Anterior cingulate cortex (tissue), 58 donors: Measurements from ENCODE around the gene WFDC1.
"Not testable (repeated sequence)": the region's sequence is repeated elsewhere in the genome, so short reads cannot be mapped to it uniquely, and the experiment has no call there.

Experiments
- DNase-seq, 58 donors: peaks; one replicate each; lab custom pipeline; 2025; lab: John Stamatoyannopoulos, UW

The WFDC1 gene

GRCh38 chr16:84324434-84325262 is 30.0 kb downstream of the WFDC1 start:
- DNase-seq, result no peak

GRCh38 chr16:84326545-84326944 is 31.9 kb downstream of the WFDC1 start:
- no peak for DNase-seq

DNA sequence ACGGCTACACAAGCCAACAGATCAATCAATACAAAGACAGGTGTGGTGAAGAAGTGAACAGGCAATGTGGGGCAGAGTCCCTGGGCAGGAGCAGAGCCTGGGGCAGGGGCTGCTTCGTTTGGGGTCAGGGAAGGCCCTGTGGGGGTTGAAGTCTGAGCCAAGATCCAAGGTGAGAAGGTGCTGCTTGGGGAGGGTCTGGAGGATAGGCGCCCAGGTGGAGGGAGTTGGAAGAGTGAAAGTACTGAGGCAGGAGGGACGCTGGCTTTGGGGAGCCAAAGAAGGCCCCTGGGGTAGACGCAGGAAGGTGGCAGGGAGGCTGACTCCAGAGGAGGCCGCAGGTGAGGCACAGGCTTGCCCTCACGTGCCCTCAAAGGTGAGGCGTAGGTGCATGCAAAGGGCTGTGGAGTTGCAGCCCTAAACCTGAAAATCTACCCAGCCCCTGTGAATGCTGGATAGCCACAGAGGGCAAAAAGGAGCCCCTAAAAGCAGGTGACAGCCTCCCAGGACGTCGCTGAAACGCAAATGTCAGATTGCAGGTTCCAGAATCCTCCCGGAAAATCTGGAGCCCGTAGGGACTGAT is 33.3 kb downstream of the WFDC1 start:
- no peak for DNase-seq

DNA sequence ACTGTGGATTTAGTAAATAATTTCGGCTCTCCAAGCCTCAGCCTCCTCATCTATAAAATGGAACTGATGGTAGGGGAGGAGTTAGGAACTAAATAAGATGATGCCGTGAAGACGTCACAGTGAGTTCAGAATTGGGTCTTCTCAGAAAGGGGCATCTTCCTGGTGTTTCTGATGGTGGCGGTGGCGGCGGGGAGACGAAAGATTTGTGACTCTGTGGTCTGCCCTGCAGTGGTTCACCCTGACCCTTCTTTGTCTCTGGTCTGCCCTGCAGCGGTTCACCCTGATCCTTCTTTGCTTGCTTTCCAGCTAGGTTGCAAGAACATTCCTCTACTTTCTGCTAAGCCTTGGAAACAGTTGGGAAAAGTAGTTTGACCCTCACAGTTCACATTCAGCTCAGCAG is 34.3 kb downstream of the WFDC1 start:
- DNase-seq, result no peak

GRCh38 chr16:84329843-84330684 is 35.4 kb downstream of the WFDC1 start:
- DNase-seq, result no peak

DNA sequence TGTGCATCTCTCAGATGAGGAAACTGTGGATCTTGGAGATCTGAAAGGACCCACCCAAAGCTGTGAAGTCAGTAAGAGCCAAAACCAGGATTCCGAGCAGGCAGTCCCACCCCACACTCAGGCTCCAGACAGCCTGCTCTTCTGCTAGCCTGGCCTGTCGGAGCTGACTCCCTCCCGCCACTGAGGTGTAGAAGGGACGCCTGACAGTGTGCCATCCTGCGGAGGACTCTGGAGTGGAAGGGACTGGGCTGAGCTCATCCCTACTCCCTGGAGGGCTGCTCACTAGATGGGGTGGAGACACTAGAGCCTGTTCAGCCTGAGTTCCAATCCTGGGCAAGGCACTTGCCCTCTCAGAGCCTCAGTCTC is 36.0 kb downstream of the WFDC1 start:
- no peak for DNase-seq

- no peak for DNase-seq
Observed at GRCh38 chr16:84331998-84332780, 37.5 kb downstream of the WFDC1 start.

DNA sequence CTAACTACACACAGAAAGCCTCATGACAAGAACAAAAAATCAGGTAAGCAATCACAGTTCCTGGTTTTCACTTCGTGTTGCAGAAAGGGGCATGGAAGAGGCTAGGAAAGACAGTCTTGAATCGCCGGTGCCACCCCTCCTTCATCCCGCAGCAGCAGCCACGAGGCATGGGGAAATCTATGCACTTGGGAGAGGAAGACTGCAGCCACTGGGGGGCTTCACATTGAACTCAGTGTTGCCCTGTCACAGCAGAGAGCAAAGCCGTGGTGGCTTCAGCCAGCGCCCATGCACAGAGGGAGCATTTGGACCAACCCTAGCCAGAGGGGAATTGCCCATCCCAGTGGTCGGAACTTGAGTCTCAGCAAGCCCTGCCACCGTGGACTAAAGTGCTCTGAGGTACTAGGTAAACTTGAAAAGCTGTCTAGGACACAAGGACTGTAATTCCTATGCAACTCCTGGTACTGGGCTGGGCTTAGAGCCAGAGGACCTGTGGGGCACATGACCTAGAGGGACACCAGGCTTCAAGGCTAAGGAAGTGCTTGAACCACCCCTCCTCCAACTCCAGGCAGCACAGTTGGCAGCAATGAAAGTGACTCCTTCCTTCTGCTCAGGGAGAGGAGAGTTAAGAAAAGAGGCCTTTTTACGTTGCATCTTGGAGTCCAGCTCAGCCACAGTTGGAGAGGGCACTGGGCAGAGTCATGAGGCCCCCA is 38.5 kb downstream of the WFDC1 start:
- DNase-seq, result peak in 4 of 58 donors; percentile 7 to 21 (median 16)

GRCh38 chr16:84334058-84334457 is 39.4 kb downstream of the WFDC1 start:
- DNase-seq, result no peak

DNA sequence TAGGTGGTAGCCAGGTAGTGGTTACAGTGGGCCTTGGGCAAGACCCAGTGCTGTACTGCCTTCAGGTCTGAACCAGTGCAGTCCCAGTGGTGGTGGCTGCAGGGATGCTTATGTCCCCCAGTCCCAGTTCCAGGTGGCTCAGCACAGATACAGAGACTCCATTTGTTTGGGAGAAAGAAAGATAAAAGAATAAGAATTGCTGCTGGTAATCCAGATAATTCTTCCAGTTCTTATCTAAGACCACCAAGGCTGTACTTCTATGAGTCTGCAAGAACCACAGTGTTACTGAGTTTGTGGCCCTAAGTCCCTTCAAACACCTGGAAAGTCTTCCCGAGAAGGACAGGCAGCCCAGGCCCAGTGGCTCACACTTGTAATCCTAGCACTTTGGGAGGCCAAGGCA is 39.8 kb downstream of the WFDC1 start:
- DNase-seq, result no peak

GRCh38 chr16:84337236-84337635 is 42.6 kb downstream of the WFDC1 start:
- DNase-seq, result not testable (repeated sequence)

DNA sequence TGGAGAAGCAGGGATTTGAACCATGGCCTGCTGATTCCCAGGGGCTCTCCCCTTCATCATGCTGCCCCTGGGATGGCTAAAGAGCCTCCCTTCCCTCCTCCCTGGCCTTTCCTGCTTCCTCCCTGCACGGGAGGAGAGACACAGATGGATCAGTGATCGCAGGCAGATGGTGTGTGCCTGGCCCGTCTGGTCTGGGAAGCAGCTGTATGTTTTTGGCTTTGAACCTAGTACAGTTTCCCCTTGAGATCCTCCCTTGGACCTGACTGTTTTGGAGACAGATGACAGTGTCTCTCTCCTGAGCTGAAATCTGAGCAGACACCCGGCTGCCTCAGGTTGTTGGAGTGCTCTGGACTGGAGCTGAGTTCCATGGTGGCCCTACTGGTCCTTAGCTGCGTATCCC is 44.6 kb downstream of the WFDC1 start:
- DNase-seq, result peak in 1 of 58 donors; percentile 8

DNA sequence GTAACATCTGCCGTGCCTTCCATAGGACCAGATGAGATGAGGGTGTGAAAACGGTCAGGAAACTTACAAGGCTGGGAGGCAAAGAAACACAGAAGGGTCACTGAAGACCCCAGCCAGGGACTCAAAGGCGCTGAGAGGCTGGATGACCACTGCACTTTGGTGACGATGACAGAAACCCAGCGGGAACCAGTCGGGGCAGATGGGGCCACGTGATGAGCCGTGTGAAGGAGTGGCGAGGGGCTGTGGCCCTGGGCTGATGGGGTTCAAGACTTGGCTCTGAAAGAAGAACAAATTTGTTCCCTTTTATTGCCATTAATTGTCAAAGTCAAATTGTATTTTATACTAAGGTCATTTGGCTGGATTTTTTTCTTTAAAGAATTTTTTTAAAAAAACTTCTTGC is 45.1 kb downstream of the WFDC1 start:
- DNase-seq, result no peak

DNA sequence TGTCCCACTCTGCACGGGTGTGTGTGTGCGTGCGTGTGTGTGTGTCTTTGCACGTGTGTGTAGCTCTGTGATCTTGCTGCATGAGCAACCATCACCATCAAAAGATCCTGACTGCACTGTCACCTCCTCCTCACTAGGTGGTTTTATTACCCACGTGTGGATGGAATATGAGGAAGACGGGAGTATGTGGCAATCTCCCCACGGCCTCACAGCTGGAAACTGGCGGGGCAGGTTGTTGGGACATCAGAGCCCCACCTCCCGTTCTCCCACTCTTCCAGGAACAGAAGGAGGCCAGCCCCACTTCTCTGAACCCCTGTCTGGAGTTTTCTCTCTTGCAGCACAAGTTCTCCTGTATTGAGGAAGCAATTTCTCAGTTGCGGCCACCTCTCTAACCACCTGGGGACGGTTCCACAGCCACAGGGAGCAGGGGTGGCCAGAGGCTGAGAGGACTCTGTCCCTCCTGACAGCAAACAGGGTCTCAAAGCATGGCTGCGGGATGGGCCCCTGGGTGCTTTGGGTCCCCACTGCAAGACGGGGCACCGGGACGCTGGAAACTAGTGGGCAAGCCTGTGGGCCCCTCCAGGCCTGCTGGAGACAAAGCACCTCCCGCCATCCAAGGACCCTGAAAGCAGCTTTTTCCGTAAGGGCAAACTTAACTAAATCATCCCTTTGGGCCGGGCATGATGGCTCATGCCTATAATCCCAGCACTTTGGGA is 45.8 kb downstream of the WFDC1 start:
- DNase-seq, result no peak

- DNase-seq, result no peak
Observed at GRCh38 chr16:84341528-84342295, 47.0 kb downstream of the WFDC1 start.

GRCh38 chr16:84343800-84344199 is 49.1 kb downstream of the WFDC1 start:
- DNase-seq, result not testable (repeated sequence)

- DNase-seq, result no peak
Observed at GRCh38 chr16:84344781-84345180, 50.1 kb downstream of the WFDC1 start.

DNA sequence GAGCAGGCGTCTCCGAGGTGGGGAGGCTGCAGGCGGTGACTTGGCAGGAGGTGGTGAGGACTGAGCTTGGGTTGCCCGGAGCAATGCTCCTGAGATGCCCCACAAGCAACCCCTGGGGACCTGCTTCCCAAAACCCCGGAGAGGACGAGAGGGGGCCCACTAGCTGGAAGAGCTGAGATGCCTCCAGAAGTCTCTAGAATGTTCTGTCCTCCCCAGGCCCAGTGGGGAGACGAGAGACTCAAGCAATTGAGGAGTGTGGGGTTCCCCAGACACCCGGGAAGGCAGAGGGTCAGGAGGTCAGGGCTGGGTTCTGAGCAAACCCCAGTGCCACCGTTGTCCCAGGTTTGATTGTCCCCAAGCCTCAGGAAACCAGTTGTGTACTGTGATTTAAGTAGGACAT is 52.5 kb downstream of the WFDC1 start:
- no peak for DNase-seq
